Suprapubic skin (tissue), 4 donors: ENCODE data around the gene ADAMTS9.

ENCODE experiments used
- EP300 ChIP-seq: sonication (generic); formaldehyde crosslinking; IDR thresholded peaks from one replicate; pipeline ENCODE4 v1.6.1; 2017; ENCODE audit warnings: antibody characterized with exemption
- POLR2A ChIP-seq, 2 donors: fragments of 450-650 bp; IDR thresholded peaks; one replicate each; pipeline ENCODE4 v1.6.1; 2017; ENCODE audit warnings: antibody characterized with exemption in 2 of 2, mild to moderate bottlenecking in 2 of 2, moderate library complexity in 2 of 2
- POLR2AphosphoS5 ChIP-seq, 3 donors: sonication (generic); formaldehyde crosslinking; IDR thresholded peaks; one replicate each; pipeline ENCODE4 v1.6.1; 2017; ENCODE audit warnings: antibody characterized with exemption in 3 of 3
- TF ChIP-seq, protein P1 (sequence below), 2 donors: fragments of 200-600 bp in 1 of 2; fragments of 450-650 bp in 1 of 2; sonication (generic) in 1 of 2; IDR thresholded peaks; one replicate each; pipeline ENCODE4 v1.5.1; 2016 to 2019; ENCODE audit warnings: antibody characterized with exemption in 2 of 2, mild to moderate bottlenecking in 1 of 2, moderate library complexity in 1 of 2

DNA sequence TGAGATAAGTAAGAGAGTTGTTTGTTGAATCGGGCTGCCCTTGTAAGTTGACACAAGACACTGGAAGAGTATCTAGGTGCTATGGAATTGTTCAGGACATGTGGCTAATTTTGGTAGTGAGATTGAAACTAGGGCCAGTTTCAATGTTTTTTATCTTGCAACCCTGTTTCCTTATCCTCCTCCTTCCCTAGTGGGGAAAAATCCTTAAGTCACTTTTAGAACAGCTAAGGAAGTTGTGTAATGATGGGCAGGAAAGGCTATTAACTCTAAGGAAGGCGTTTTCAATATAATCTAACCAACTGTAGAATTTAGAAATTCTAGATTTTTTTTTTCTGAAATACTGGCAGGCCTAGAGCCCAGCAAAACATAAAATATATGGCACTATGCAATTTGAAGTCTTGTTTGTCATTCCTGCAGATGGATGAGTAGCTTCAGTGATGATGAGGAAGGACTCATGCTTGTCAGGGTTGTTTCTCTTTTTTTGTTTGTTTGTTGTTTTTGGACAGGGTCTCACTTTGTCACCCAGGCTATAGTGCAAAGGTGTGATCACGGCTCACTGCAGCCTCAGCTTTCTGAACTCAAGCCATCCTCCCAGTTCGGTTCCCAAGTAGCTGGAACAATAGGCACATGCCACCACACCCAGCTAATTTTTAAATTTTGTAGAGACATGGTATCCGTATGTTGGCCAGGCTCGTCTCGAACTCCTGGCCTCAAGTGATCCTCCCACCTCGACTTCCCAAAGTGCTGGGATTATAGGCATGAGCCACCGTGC, 27.6 kb upstream of the ADAMTS9 start:
- no peak for TF ChIP-seq EP300
- no peak for TF ChIP-seq POLR2A (IDR thresholded peaks at IDR 0.05)
- TF ChIP-seq, protein P1, sequence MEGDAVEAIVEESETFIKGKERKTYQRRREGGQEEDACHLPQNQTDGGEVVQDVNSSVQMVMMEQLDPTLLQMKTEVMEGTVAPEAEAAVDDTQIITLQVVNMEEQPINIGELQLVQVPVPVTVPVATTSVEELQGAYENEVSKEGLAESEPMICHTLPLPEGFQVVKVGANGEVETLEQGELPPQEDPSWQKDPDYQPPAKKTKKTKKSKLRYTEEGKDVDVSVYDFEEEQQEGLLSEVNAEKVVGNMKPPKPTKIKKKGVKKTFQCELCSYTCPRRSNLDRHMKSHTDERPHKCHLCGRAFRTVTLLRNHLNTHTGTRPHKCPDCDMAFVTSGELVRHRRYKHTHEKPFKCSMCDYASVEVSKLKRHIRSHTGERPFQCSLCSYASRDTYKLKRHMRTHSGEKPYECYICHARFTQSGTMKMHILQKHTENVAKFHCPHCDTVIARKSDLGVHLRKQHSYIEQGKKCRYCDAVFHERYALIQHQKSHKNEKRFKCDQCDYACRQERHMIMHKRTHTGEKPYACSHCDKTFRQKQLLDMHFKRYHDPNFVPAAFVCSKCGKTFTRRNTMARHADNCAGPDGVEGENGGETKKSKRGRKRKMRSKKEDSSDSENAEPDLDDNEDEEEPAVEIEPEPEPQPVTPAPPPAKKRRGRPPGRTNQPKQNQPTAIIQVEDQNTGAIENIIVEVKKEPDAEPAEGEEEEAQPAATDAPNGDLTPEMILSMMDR (IDR thresholded peaks at IDR 0.05): no peak
- no peak for TF ChIP-seq POLR2AphosphoS5 (IDR thresholded peaks at IDR 0.05)
